Left renal cortex interstitium (tissue), 4 donors: ENCODE measurements around the gene ZNF619. TPM values are rescaled to one million over a fixed set of nuclear protein-coding genes. Genes with fewer than 3 reads are reported as not detected.
A peak's percentile ranks its signal among the peaks of the same experiment; 100 is the strongest.

Source experiments
- DNase-seq, 4 donors: peaks; one replicate each; pipeline ENCODE4 v3.0.0-alpha.2; 2013; ENCODE audit warnings: low read depth in 4 of 4, low spot score in 2 of 4, missing footprints in 1 of 4
- polyA plus RNA-seq, 4 donors: library from polyadenylated mRNA; unstranded; fragments of 120-200 nt; gene quantifications; one replicate each; pipeline ENCODE4 v1.2.1, GENCODE V29; 2013; ENCODE audit not compliant: insufficient read length in 4 of 4

The ZNF619 gene
- polyA plus RNA-seq, 4 donors, result 5.3 to 9.0 (median 8.0) TPM

GRCh38 chr3:40464339-40465110 is 12.4 kb upstream of the ZNF619 start:
- DNase-seq, result no peak

DNA sequence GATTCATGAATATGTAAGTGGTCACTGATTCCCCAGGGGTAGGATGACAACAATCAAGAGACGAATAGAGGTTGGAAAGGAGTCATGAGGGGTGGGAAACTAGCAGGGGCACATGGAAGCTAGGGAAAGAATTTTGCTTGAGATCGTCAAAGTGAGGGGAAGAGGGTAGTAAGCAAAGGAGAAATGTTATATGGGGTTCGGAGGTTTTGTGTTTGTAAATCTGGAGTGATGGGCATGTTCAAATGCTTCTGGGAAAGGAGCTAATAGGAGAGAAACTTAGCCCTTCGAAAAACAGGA is 11.9 kb upstream of the ZNF619 start:
- no peak for DNase-seq

GRCh38 chr3:40465456-40465855 is 11.5 kb upstream of the ZNF619 start:
- no peak for DNase-seq

DNA sequence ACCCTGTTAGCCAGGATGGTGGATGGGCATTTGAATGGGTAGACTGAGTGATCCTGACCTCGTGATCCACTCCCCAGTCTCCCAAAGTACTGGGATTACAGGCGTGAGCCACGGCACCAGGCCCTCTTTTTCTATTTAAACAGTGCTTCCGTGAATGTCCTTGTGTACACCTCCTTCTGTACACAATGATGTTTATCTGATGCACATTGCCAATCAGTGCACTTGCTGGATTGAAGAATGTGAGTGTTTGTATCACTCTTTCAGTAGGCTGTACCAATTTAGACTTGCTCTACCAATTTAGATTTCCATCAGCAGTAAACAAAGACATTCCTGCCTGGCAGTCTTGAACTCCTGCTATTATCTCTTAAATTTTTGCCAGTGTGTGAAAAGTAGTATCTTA is 8.9 kb upstream of the ZNF619 start:
- DNase-seq, result no peak

GRCh38 chr3:40470701-40471100 is 6.2 kb upstream of the ZNF619 start:
- no peak for DNase-seq

GRCh38 chr3:40477666-40478065 is 744 bp downstream of the ZNF619 start:
- no peak for DNase-seq

GRCh38 chr3:40487172-40487571 is 10.2 kb downstream of the ZNF619 start:
- DNase-seq, result no peak

GRCh38 chr3:40490916-40491315 is 14.0 kb downstream of the ZNF619 start:
- DNase-seq, result no peak

GRCh38 chr3:40494698-40495097 is 17.8 kb downstream of the ZNF619 start:
- DNase-seq, result no peak

DNA sequence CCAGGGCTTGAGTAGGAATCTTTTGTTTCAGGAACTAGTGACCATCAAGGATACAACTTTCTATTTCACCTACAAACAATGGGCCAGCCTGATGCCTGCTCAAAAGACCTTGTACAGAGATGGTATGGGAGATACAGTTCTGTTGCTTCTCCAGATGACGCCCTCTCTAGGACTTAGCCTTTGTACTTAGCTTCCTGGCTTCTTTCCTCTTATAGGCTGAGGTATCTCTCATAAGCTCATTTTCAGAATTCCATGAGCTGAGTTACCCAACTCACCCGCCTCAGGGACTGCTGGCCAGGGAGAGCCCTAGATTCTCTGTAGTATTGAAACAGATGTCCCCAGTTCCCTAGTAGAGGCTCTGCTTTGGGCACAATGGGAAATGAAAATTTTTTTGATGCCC is 20.4 kb downstream of the ZNF619 start:
- DNase-seq, result no peak

- DNase-seq, result no peak
Observed at GRCh38 chr3:40499952-40500351, 23.0 kb downstream of the ZNF619 start.

- no peak for DNase-seq
Observed at GRCh38 chr3:40502034-40502433, 25.1 kb downstream of the ZNF619 start.

DNA sequence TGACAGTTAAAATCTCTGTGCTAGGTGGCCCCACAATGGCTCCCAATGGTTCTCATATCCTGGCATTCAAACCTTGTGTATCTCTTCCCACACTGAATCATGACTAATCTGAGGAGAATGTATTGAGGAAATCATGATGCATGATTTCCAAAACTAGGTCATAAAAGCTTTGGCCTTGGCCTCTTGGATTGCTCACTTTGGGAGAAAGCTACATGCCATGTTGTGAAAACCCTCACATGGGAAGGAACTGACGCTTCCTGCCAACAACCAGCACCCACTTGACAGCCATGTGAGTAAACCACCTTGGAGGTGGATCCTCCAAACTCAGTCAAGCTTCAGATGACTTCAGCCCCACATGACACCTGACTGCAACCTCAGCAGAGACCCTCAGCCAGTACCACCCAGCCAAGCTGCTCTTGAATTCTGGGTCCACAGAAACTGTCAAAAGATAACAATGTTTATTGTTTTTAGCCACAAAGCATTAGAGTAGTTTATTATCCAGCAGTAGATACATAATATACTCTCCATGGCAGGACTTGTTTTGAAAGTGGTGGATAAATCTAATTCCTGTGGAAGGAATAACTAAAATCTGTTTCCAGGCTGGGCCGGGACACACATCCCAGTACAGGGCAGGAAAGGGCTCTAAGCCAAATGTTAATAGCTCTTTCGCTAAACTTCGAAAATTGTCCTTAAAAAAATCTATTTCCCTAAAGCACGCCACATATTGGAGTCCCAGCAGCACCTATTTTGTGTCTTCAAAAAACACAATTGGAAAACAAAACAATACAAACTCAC is 27.9 kb downstream of the ZNF619 start:
- DNase-seq, result no peak

DNA sequence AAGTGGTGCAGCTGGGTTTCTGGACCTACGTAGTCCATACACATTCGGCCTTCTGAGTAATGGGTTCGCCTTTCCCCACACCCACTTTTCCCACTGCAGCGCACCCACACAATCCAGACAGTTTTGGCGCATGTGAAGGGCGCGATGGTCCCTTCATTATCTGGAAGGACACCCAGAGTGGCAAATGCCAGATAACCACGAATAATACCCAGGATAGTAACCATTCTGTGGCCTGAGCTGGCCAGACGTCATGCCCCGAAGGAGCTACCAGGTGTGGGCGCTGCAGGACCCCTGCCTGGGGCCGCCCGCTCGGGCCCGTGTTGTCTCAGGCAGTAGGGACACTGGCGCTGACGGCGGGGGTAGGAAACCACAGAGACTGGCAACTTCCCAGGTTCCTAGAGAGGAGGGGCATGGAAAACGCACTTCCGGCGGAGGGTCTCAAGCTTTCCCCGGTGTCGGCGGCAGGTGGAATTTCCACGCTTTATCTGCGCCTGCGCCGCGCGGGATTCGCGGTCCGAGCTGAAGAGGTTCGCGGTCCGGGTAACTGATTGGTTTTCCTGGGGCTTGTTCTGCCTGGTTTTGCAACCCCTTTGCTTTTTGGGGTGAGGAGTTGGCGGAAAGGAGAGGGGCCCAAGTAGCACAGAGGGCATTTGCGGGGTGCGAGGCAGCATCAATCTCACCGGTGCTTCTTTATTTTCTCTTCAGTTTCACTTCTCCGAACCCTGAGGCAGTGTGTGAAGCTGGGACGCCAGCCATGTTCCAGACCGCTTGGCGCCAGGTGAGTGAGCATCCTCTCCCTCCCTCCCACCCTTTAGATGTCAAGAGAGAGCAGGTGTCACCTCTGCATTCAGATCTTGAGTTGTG is 28.9 kb downstream of the ZNF619 start, which contains the start of gene ZNF620:
TSS of gene ZNF620 (plus strand) at position 441 of the 864 bp plus-strand sequence. CDS start at position 755, 314 bp downstream.
- DNase-seq, result peak in 3 of 4 donors; percentile 69 to 84 (median 73)

- DNase-seq, result no peak
Observed at GRCh38 chr3:40511031-40511718, 34.3 kb downstream of the ZNF619 start.

- no peak for DNase-seq
Observed at GRCh38 chr3:40516201-40516600, 39.3 kb downstream of the ZNF619 start.

DNA sequence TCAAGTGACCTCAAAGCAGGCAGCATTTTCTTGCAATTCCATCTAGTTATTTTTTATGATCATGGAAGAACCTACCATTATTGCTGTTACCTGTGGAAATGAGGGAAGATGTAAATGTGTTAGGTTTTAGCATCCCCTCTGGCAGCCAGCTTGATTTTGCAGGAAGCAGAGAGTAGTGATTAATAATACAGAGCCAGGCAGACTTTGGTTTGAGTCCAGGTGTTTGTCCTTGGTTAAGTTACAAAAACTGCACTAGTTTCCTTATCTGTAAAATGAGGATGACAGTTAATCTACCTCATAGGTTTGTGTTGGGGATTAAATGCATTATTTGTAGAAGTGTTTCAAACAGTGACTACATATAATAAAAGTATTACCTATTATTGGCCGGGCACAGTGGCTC is 41.1 kb downstream of the ZNF619 start:
- DNase-seq, result no peak

GRCh38 chr3:40518848-40519247 is 41.9 kb downstream of the ZNF619 start:
- DNase-seq, result no peak

DNA sequence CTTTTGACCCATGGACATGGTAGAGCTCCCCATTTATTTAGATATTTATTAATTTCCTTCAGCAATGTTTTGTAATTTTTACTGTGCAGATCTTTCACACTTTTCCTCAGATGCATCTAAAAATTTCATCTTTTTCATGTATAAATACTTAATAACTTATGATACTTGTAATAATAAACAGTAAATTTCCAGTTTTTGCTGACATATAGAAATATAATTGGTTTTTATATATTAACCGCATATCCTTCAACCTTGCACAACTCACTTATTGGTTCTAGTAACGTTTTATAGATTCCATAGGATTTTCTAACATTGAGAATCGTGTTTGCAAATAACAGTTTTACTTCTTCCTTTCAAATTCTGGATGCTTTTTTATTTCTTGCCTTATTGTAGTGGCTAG is 44.3 kb downstream of the ZNF619 start:
- no peak for DNase-seq

DNA sequence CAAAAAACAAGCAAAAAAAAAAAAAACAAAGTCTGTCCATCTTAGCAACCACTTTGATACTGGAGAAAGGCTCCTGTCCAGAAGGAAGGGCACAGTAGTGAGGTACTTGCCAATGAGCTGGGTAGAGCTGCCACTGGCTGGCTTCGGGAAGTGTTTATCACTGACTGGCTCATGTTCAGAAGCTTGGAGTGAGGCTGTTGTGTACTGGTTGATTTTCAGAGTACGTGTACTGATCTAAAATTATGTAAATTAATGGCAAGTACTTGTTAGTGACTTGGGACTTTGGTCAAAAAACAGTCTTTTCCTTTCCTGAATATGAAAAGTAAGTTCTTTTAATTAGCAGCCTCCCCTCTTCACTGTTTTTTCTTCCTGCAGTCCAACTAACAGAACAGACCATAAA is 46.9 kb downstream of the ZNF619 start:
- DNase-seq, result no peak

DNA sequence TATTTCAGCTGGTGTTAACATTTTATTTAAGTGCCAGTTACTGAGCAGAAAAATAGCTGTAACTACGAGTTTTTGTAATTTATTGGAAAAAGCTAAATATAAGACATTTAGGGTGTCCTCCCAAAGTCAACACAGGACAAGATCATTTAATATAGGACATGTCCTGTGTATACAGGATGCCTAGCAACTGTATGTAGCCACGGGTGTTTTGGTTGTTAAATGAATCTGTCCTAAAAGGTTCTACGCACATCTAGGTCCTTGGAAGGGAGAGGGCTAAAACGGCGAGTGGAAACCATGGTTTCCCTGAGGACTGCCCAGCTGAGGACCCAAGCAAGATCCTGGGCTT is 47.3 kb downstream of the ZNF619 start:
- DNase-seq, result peak in 1 of 4 donors; percentile 37
